NCI-H128 (cell line): Measurements from ENCODE around the gene WIPF3.

Experiments used
- DNase-seq: peaks from one replicate; lab custom pipeline; 2025; ENCODE audit not compliant: unreplicated experiment; lab: John Stamatoyannopoulos, UW

Gene WIPF3

GRCh38 chr7:29906200-29907022 lies 100.1 kb downstream of the WIPF3 start:
- no peak for DNase-seq

GRCh38 chr7:29914180-29914579 lies 107.9 kb downstream of the WIPF3 start:
- no peak for DNase-seq

GRCh38 chr7:29915481-29916215 lies 109.3 kb downstream of the WIPF3 start:
- DNase-seq, result no peak

GRCh38 chr7:29917641-29918040 lies 111.3 kb downstream of the WIPF3 start:
- DNase-seq, result no peak

- DNase-seq, result no peak
Observed at GRCh38 chr7:29918850-29919249, 112.5 kb downstream of the WIPF3 start.

GRCh38 chr7:29919790-29920189 lies 113.5 kb downstream of the WIPF3 start:
- no peak for DNase-seq

- DNase-seq, result no peak
Observed at GRCh38 chr7:29920491-29920890, 114.2 kb downstream of the WIPF3 start.

- DNase-seq, result peak; percentile 59
Observed at GRCh38 chr7:29921404-29922010, 115.2 kb downstream of the WIPF3 start.

GRCh38 chr7:29922921-29923700 lies 116.8 kb downstream of the WIPF3 start:
- DNase-seq, result no peak

- no peak for DNase-seq
Observed at GRCh38 chr7:29924006-29924405, 117.7 kb downstream of the WIPF3 start.

- no peak for DNase-seq
Observed at GRCh38 chr7:29924684-29925083, 118.4 kb downstream of the WIPF3 start.

GRCh38 chr7:29926216-29926615 lies 119.9 kb downstream of the WIPF3 start:
- no peak for DNase-seq

GRCh38 chr7:29926741-29927140 lies 120.4 kb downstream of the WIPF3 start:
- DNase-seq, result no peak

- DNase-seq, result no peak
Observed at GRCh38 chr7:29929018-29929807, 122.9 kb downstream of the WIPF3 start.

- no peak for DNase-seq
Observed at GRCh38 chr7:29935111-29935510, 128.8 kb downstream of the WIPF3 start.

- DNase-seq, result no peak
Observed at GRCh38 chr7:29937132-29937531, 130.8 kb downstream of the WIPF3 start.

GRCh38 chr7:29940199-29940598 lies 133.9 kb downstream of the WIPF3 start:
- no peak for DNase-seq

GRCh38 chr7:29945259-29945809 lies 139.0 kb downstream of the WIPF3 start:
- DNase-seq, result no peak

GRCh38 chr7:29946428-29947186 lies 140.3 kb downstream of the WIPF3 start:
- no peak for DNase-seq
